IPS-20b (cell line): ENCODE data around the gene BDKRB2.

Experiments
- H3K27ac ChIP-seq: one replicate; pipeline ENCODE4 v1.5.1; 2013; ENCODE audit warnings: low read length
- H3K27me3 ChIP-seq: 2 replicates; pipeline ENCODE4 v1.6.1; 2013; ENCODE audit warnings: mild to moderate bottlenecking, low read length, inconsistent platforms; ENCODE audit not compliant: insufficient read depth
- H3K36me3 ChIP-seq: 2 replicates; pipeline ENCODE4 v1.6.1; 2013; ENCODE audit warnings: low read depth, mild to moderate bottlenecking, inconsistent platforms, low read length, moderate library complexity; ENCODE audit not compliant: insufficient read depth
- H3K4me1 ChIP-seq: 2 replicates; pipeline ENCODE4 v1.6.1; 2013; ENCODE audit warnings: mild to moderate bottlenecking, control low read depth, inconsistent platforms, low read length, moderate library complexity; ENCODE audit not compliant: insufficient read depth
- H3K4me3 ChIP-seq: 2 replicates; pipeline ENCODE4 v1.5.1; 2013; ENCODE audit warnings: mild to moderate bottlenecking, low read length, inconsistent platforms
- H3K9ac ChIP-seq: 2 replicates; pipeline ENCODE4 v1.6.1; 2013; ENCODE audit warnings: low read depth, mild to moderate bottlenecking, inconsistent platforms, low read length, moderate library complexity
- H3K9me3 ChIP-seq: 2 replicates; pipeline ENCODE4 v1.6.1; 2013; ENCODE audit warnings: mild to moderate bottlenecking, low read depth, low read length, inconsistent platforms; ENCODE audit not compliant: insufficient read depth

Gene BDKRB2

GRCh38 chr14:96217376-96217913 is 12.8 kb downstream of the BDKRB2 start:
- H3K36me3 ChIP-seq, result no peaks in the 10 kb centered on the region
- H3K27me3 ChIP-seq, result no peaks in the 10 kb centered on the region
- H3K4me1 ChIP-seq, result no peaks in the 10 kb centered on the region
- no peak overlapping the region for H3K4me3 ChIP-seq
- peaks cover 1% of the 10 kb centered on the region; the same call in 1 of the 2 replicates for H3K9me3 ChIP-seq
- H3K27ac ChIP-seq, result no peak overlapping the region
- no peak overlapping the region for H3K9ac ChIP-seq

GRCh38 chr14:96221109-96221650 is 16.5 kb downstream of the BDKRB2 start:
- Histone ChIP-seq H3K4me1 (no peaks in the 10 kb centered on the region), H3K36me3 (no peaks in the 10 kb centered on the region), H3K4me3 (no peak overlapping the region), H3K27me3 (no peaks in the 10 kb centered on the region), H3K9me3 (no peaks in the 10 kb centered on the region), H3K9ac (no peak overlapping the region), H3K27ac (no peak overlapping the region)

- Histone ChIP-seq H3K36me3 (no peaks in the 10 kb centered on the region), H3K27me3 (no peaks in the 10 kb centered on the region), H3K9me3 (no peaks in the 10 kb centered on the region), H3K4me1 (no peaks in the 10 kb centered on the region), H3K4me3 (no peak overlapping the region), H3K27ac (no peak overlapping the region), H3K9ac (no peak overlapping the region)
Observed at GRCh38 chr14:96221841-96222240, 17.2 kb downstream of the BDKRB2 start.

- no peaks in the 10 kb centered on the region for H3K36me3 ChIP-seq
- no peak overlapping the region for H3K27ac ChIP-seq
Observed at GRCh38 chr14:96224480-96225096, 19.9 kb downstream of the BDKRB2 start.

GRCh38 chr14:96225213-96225612 is 20.6 kb downstream of the BDKRB2 start:
- no peak overlapping the region for H3K4me3 ChIP-seq
- no peak overlapping the region for H3K9ac ChIP-seq
- no peaks in the 10 kb centered on the region for H3K27me3 ChIP-seq
- no peaks in the 10 kb centered on the region for H3K36me3 ChIP-seq
- no peak overlapping the region for H3K27ac ChIP-seq
- no peaks in the 10 kb centered on the region for H3K4me1 ChIP-seq
- H3K9me3 ChIP-seq, result no peaks in the 10 kb centered on the region; the same call in 1 of the 2 replicates

More at GRCh38 chr14:96224480-96225096, 19.9 kb downstream of the BDKRB2 start:
- Histone ChIP-seq H3K4me1 (no peaks in the 10 kb centered on the region), H3K9ac (no peak overlapping the region), H3K4me3 (no peak overlapping the region), H3K9me3 (no peaks in the 10 kb centered on the region; the same call in 1 of the 2 replicates), H3K27me3 (no peaks in the 10 kb centered on the region)

- no peak overlapping the region for H3K27ac ChIP-seq
- no peak overlapping the region for H3K9ac ChIP-seq
- H3K27me3 ChIP-seq, result no peaks in the 10 kb centered on the region
- no peaks in the 10 kb centered on the region for H3K36me3 ChIP-seq
- H3K9me3 ChIP-seq, result no peaks in the 10 kb centered on the region; the same call in 1 of the 2 replicates
- H3K4me1 ChIP-seq, result no peaks in the 10 kb centered on the region
- no peak overlapping the region for H3K4me3 ChIP-seq
Observed at GRCh38 chr14:96225745-96226151, 21.1 kb downstream of the BDKRB2 start.

GRCh38 chr14:96227428-96227827 is 22.8 kb downstream of the BDKRB2 start:
- H3K4me1 ChIP-seq, result no peaks in the 10 kb centered on the region

GRCh38 chr14:96229315-96229714 is 24.7 kb downstream of the BDKRB2 start:
- H3K4me1 ChIP-seq, result no peaks in the 10 kb centered on the region
- H3K4me3 ChIP-seq, result no peak overlapping the region
- no peaks in the 10 kb centered on the region for H3K27me3 ChIP-seq
- H3K27ac ChIP-seq, result no peak overlapping the region
- H3K9me3 ChIP-seq, result no peaks in the 10 kb centered on the region; the same call in 1 of the 2 replicates
- no peak overlapping the region for H3K9ac ChIP-seq
- no peaks in the 10 kb centered on the region for H3K36me3 ChIP-seq

More at GRCh38 chr14:96227428-96227827, 22.8 kb downstream of the BDKRB2 start:
- Histone ChIP-seq H3K27me3 (no peaks in the 10 kb centered on the region), H3K36me3 (no peaks in the 10 kb centered on the region), H3K9me3 (no peaks in the 10 kb centered on the region; the same call in 1 of the 2 replicates), H3K27ac (no peak overlapping the region), H3K4me3 (no peak overlapping the region), H3K9ac (no peak overlapping the region)

- no peaks in the 10 kb centered on the region for H3K36me3 ChIP-seq
- H3K4me3 ChIP-seq, result no peak overlapping the region
- H3K4me1 ChIP-seq, result no peaks in the 10 kb centered on the region
- H3K9me3 ChIP-seq, result no peaks in the 10 kb centered on the region; the same call in 1 of the 2 replicates
- no peak overlapping the region for H3K27ac ChIP-seq
- H3K27me3 ChIP-seq, result no peaks in the 10 kb centered on the region
- no peak overlapping the region for H3K9ac ChIP-seq
Observed at GRCh38 chr14:96231056-96231455, 26.4 kb downstream of the BDKRB2 start.

- H3K4me3 ChIP-seq, result no peak overlapping the region
- H3K27me3 ChIP-seq, result no peaks in the 10 kb centered on the region
- no peaks in the 10 kb centered on the region; the same call in 1 of the 2 replicates for H3K9me3 ChIP-seq
- H3K36me3 ChIP-seq, result no peaks in the 10 kb centered on the region
- H3K27ac ChIP-seq, result no peak overlapping the region
- no peak overlapping the region for H3K9ac ChIP-seq
- no peaks in the 10 kb centered on the region; the same call in 1 of the 2 replicates for H3K4me1 ChIP-seq
Observed at GRCh38 chr14:96231526-96232130, 27.0 kb downstream of the BDKRB2 start.

GRCh38 chr14:96232506-96232905 is 27.9 kb downstream of the BDKRB2 start:
- H3K4me3 ChIP-seq, result no peak overlapping the region
- no peak overlapping the region for H3K9ac ChIP-seq
- H3K36me3 ChIP-seq, result no peaks in the 10 kb centered on the region
- no peaks in the 10 kb centered on the region; the same call in 1 of the 2 replicates for H3K4me1 ChIP-seq
- H3K9me3 ChIP-seq, result no peaks in the 10 kb centered on the region; the same call in 1 of the 2 replicates
- no peaks in the 10 kb centered on the region for H3K27me3 ChIP-seq
- no peak overlapping the region for H3K27ac ChIP-seq
